ENCODE data around the gene ABCC3.
A peak's percentile ranks its signal among the peaks of the same experiment; 100 is the strongest.

Gene ABCC3

GRCh38 chr17:50630524-50631194 lies 4.0 kb upstream of the ABCC3 start:
- peaks cover 38% of the 10 kb centered on the region for H3K27me3 ChIP-seq (ENCODE audit: control insufficient read depth, insufficient read depth, low read length)
- H3K36me3 ChIP-seq (ENCODE audit: control insufficient read depth, insufficient read depth, low read length) = no peaks in the 10 kb centered on the region
- H3K9ac ChIP-seq (ENCODE audit: low read depth, low read length) = no peak overlapping the region
- H3K4me1 ChIP-seq (ENCODE audit: control insufficient read depth, insufficient read depth, low read length) = peaks cover 13% of the 10 kb centered on the region
- no peak overlapping the region for H3K4me3 ChIP-seq (ENCODE audit: low read depth, low read length)
- no peaks in the 10 kb centered on the region for H3K9me3 ChIP-seq (ENCODE audit: control insufficient read depth, insufficient read depth, low read length)
- no peak overlapping the region for H3K27ac ChIP-seq (ENCODE audit: low read depth, low read length)

- Histone ChIP-seq H3K9ac (ENCODE audit: low read depth, low read length) (no peak overlapping the region), H3K36me3 (ENCODE audit: control insufficient read depth, insufficient read depth, low read length) (no peaks in the 10 kb centered on the region), H3K9me3 (ENCODE audit: control insufficient read depth, insufficient read depth, low read length) (no peaks in the 10 kb centered on the region), H3K4me1 (ENCODE audit: control insufficient read depth, insufficient read depth, low read length) (peaks cover 13% of the 10 kb centered on the region), H3K4me3 (ENCODE audit: low read depth, low read length) (no peak overlapping the region), H3K27ac (ENCODE audit: low read depth, low read length) (no peak overlapping the region), H3K27me3 (ENCODE audit: control insufficient read depth, insufficient read depth, low read length) (peaks cover 45% of the 10 kb centered on the region)
Observed at GRCh38 chr17:50631195-50631907, 3.3 kb upstream of the ABCC3 start.

GRCh38 chr17:50631908-50632571 lies 2.6 kb upstream of the ABCC3 start:
- H3K27me3 ChIP-seq (ENCODE audit: control insufficient read depth, insufficient read depth, low read length) = peaks cover 51% of the 10 kb centered on the region
- peaks cover 13% of the 10 kb centered on the region for H3K4me1 ChIP-seq (ENCODE audit: control insufficient read depth, insufficient read depth, low read length)
- no peaks in the 10 kb centered on the region for H3K9me3 ChIP-seq (ENCODE audit: control insufficient read depth, insufficient read depth, low read length)
- no peak overlapping the region for H3K9ac ChIP-seq (ENCODE audit: low read depth, low read length)
- no peaks in the 10 kb centered on the region for H3K36me3 ChIP-seq (ENCODE audit: control insufficient read depth, insufficient read depth, low read length)
- H3K4me3 ChIP-seq (ENCODE audit: low read depth, low read length) = no peak overlapping the region
- H3K27ac ChIP-seq (ENCODE audit: low read depth, low read length) = no peak overlapping the region

- no peak overlapping the region for H3K27ac ChIP-seq (ENCODE audit: low read depth, low read length)
- no peak overlapping the region for H3K9ac ChIP-seq (ENCODE audit: low read depth, low read length)
- no peaks in the 10 kb centered on the region for H3K36me3 ChIP-seq (ENCODE audit: control insufficient read depth, insufficient read depth, low read length)
- no peaks in the 10 kb centered on the region for H3K9me3 ChIP-seq (ENCODE audit: control insufficient read depth, insufficient read depth, low read length)
- H3K4me1 ChIP-seq (ENCODE audit: control insufficient read depth, insufficient read depth, low read length) = peaks cover 10% of the 10 kb centered on the region
- no peak overlapping the region for H3K4me3 ChIP-seq (ENCODE audit: low read depth, low read length)
- peaks cover 51% of the 10 kb centered on the region for H3K27me3 ChIP-seq (ENCODE audit: control insufficient read depth, insufficient read depth, low read length)
Observed at GRCh38 chr17:50632637-50633036, 2.0 kb upstream of the ABCC3 start.

- H3K9ac ChIP-seq (ENCODE audit: low read depth, low read length) = no peak overlapping the region
- H3K27me3 ChIP-seq (ENCODE audit: control insufficient read depth, insufficient read depth, low read length) = peaks cover 51% of the 10 kb centered on the region
- H3K9me3 ChIP-seq (ENCODE audit: control insufficient read depth, insufficient read depth, low read length) = no peaks in the 10 kb centered on the region
- 0 out of 2 replicates have a peak, but pooled peaks cover under 1% of the 10 kb centered on the region for H3K4me1 ChIP-seq (ENCODE audit: control insufficient read depth, insufficient read depth, low read length)
- H3K27ac ChIP-seq (ENCODE audit: low read depth, low read length) = no peak overlapping the region
- no peak overlapping the region for H3K4me3 ChIP-seq (ENCODE audit: low read depth, low read length)
- no peaks in the 10 kb centered on the region for H3K36me3 ChIP-seq (ENCODE audit: control insufficient read depth, insufficient read depth, low read length)
Observed at GRCh38 chr17:50633683-50634082, 998 bp upstream of the ABCC3 start.

GRCh38 chr17:50634915-50635731 lies 442 bp downstream of the ABCC3 start:
- Histone ChIP-seq H3K27ac (ENCODE audit: low read depth, low read length) (no peak overlapping the region), H3K9me3 (ENCODE audit: control insufficient read depth, insufficient read depth, low read length) (no peaks in the 10 kb centered on the region), H3K9ac (ENCODE audit: low read depth, low read length) (no peak overlapping the region), H3K4me1 (ENCODE audit: control insufficient read depth, insufficient read depth, low read length) (no peaks in the 10 kb centered on the region), H3K4me3 (ENCODE audit: low read depth, low read length) (peak overlapping the region; percentile 62), H3K36me3 (ENCODE audit: control insufficient read depth, insufficient read depth, low read length) (no peaks in the 10 kb centered on the region), H3K27me3 (ENCODE audit: control insufficient read depth, insufficient read depth, low read length) (peaks cover 51% of the 10 kb centered on the region)

GRCh38 chr17:50635732-50635981 lies 976 bp downstream of the ABCC3 start:
- no peak overlapping the region for H3K27ac ChIP-seq (ENCODE audit: low read depth, low read length)
- peaks cover 51% of the 10 kb centered on the region for H3K27me3 ChIP-seq (ENCODE audit: control insufficient read depth, insufficient read depth, low read length)
- H3K9me3 ChIP-seq (ENCODE audit: control insufficient read depth, insufficient read depth, low read length) = no peaks in the 10 kb centered on the region
- no peak overlapping the region for H3K9ac ChIP-seq (ENCODE audit: low read depth, low read length)
- no peak overlapping the region for H3K4me3 ChIP-seq (ENCODE audit: low read depth, low read length)
- H3K4me1 ChIP-seq (ENCODE audit: control insufficient read depth, insufficient read depth, low read length) = no peaks in the 10 kb centered on the region
- H3K36me3 ChIP-seq (ENCODE audit: control insufficient read depth, insufficient read depth, low read length) = no peaks in the 10 kb centered on the region

GRCh38 chr17:50635982-50636803 lies 1.5 kb downstream of the ABCC3 start:
- Histone ChIP-seq H3K9ac (ENCODE audit: low read depth, low read length) (no peak overlapping the region), H3K4me3 (ENCODE audit: low read depth, low read length) (no peak overlapping the region), H3K27ac (ENCODE audit: low read depth, low read length) (no peak overlapping the region), H3K4me1 (ENCODE audit: control insufficient read depth, insufficient read depth, low read length) (peaks cover 2% of the 10 kb centered on the region; the same call in 1 of the 2 replicates), H3K27me3 (ENCODE audit: control insufficient read depth, insufficient read depth, low read length) (peaks cover 51% of the 10 kb centered on the region), H3K36me3 (ENCODE audit: control insufficient read depth, insufficient read depth, low read length) (no peaks in the 10 kb centered on the region), H3K9me3 (ENCODE audit: control insufficient read depth, insufficient read depth, low read length) (no peaks in the 10 kb centered on the region)

- H3K4me3 ChIP-seq (ENCODE audit: low read depth, low read length) = no peak overlapping the region
- no peak overlapping the region for H3K9ac ChIP-seq (ENCODE audit: low read depth, low read length)
- peaks cover 4% of the 10 kb centered on the region; the same call in 1 of the 2 replicates for H3K4me1 ChIP-seq (ENCODE audit: control insufficient read depth, insufficient read depth, low read length)
- no peaks in the 10 kb centered on the region for H3K9me3 ChIP-seq (ENCODE audit: control insufficient read depth, insufficient read depth, low read length)
- H3K36me3 ChIP-seq (ENCODE audit: control insufficient read depth, insufficient read depth, low read length) = no peaks in the 10 kb centered on the region
- H3K27ac ChIP-seq (ENCODE audit: low read depth, low read length) = no peak overlapping the region
- H3K27me3 ChIP-seq (ENCODE audit: control insufficient read depth, insufficient read depth, low read length) = peaks cover 51% of the 10 kb centered on the region
Observed at GRCh38 chr17:50636804-50637195, 2.1 kb downstream of the ABCC3 start.

- H3K9ac ChIP-seq (ENCODE audit: low read depth, low read length) = no peak overlapping the region
- H3K4me3 ChIP-seq (ENCODE audit: low read depth, low read length) = no peak overlapping the region
- H3K9me3 ChIP-seq (ENCODE audit: control insufficient read depth, insufficient read depth, low read length) = no peaks in the 10 kb centered on the region
- H3K4me1 ChIP-seq (ENCODE audit: control insufficient read depth, insufficient read depth, low read length) = peaks cover 4% of the 10 kb centered on the region; the same call in 1 of the 2 replicates
- H3K27me3 ChIP-seq (ENCODE audit: control insufficient read depth, insufficient read depth, low read length) = peaks cover 40% of the 10 kb centered on the region
- H3K27ac ChIP-seq (ENCODE audit: low read depth, low read length) = no peak overlapping the region
- H3K36me3 ChIP-seq (ENCODE audit: control insufficient read depth, insufficient read depth, low read length) = no peaks in the 10 kb centered on the region
Observed at GRCh38 chr17:50637829-50638605, 3.3 kb downstream of the ABCC3 start.

Data from HUES48 (cell line).